ENCODE results near the gene PPFIBP2. TPM values are rescaled to one million over a fixed set of nuclear protein-coding genes. Genes with fewer than 3 reads are reported as not detected.

The PPFIBP2 gene
- total and polyA plus RNA-seq, 10 of the 15 experiments (the other 5 are each of a cell fraction or from before 2014, with no cell fraction given) = 17.3 to 56.3 (median 39.2) TPM

- TF ChIP-seq ZBTB4 (CRISPR knock-in tag; IDR thresholded peaks at IDR 0.05) (no peak), TBL1XR1 (IDR thresholded peaks at IDR 0.05; ENCODE audit: low read depth, low read length) (no peak), HCFC1 (IDR thresholded peaks at IDR 0.05; ENCODE audit: low read length) (no peak), SPI1 (IDR thresholded peaks at IDR 0.05; ENCODE audit: borderline replicate concordance, insufficient read depth, low read depth, low read length) (peak; percentile 67; the same call in 1 of the 2 replicates), RCOR1 (conservative IDR thresholded peaks at IDR 0.05; ENCODE audit: low read depth, low read length) (no peak), IRF3 (IDR thresholded peaks at IDR 0.05) (no peak), POLR2A (IDR thresholded peaks at IDR 0.05; ENCODE audit: low read depth, low read length) (no peak), NFXL1 (IDR thresholded peaks at IDR 0.05; ENCODE audit: borderline replicate concordance) (no peak), SUZ12 (IDR thresholded peaks at IDR 0.05; ENCODE audit: unreplicated experiment) (no peak), NFYA (IDR thresholded peaks at IDR 0.05; ENCODE audit: borderline replicate concordance, low read depth, low read length) (no peak), STAT3 (IDR thresholded peaks at IDR 0.05; ENCODE audit: low read depth, low read length) (no peak), ASH2L (IDR thresholded peaks at IDR 0.05; ENCODE audit: borderline replicate concordance, low read depth) (no peak), MTA2 (IDR thresholded peaks at IDR 0.05; ENCODE audit: low read depth) (no peak), BMI1 (IDR thresholded peaks at IDR 0.05; ENCODE audit: borderline replicate concordance) (no peak), ATF7 (IDR thresholded peaks at IDR 0.05; ENCODE audit: low read depth) (no peak), GABPA (IDR thresholded peaks at IDR 0.05; ENCODE audit: low read depth) (no peak), SKIL (IDR thresholded peaks at IDR 0.05; ENCODE audit: low read depth, poor library complexity, severe bottlenecking) (peak; percentile 20), HDAC6 (IDR thresholded peaks at IDR 0.05; ENCODE audit: unreplicated experiment) (no peak), HSF1 (IDR thresholded peaks at IDR 0.05; ENCODE audit: low read depth, low read length) (peak; percentile 61; the same call in 1 of the 2 replicates), YBX1 (IDR thresholded peaks at IDR 0.05) (no peak), RAD51 (IDR thresholded peaks at IDR 0.05) (no peak)
These were observed 45.8 kb downstream of the PPFIBP2 start (continued) for GRCh38 chr11:7559398-7560283.

Measured in GM12878 (cell line).